Thyroid gland (tissue), 4 donors: ENCODE results near the gene POLR2J3.
"Not testable (repeated sequence)": the region's sequence is repeated elsewhere in the genome, so short reads cannot be mapped to it uniquely, and the experiment has no call there.

Experiments used
- CTCF ChIP-seq, 6 experiments: fragments of 200-600 bp in 3 of 6; fragments of 450-650 bp in 3 of 6; sonication (generic) in 3 of 6; IDR thresholded peaks; one replicate each; pipeline ENCODE4 v1.5.1; 2016 to 2019; ENCODE audit warnings: antibody characterized with exemption in 6 of 6, mild to moderate bottlenecking in 2 of 6, inconsistent platforms in 1 of 6, moderate library complexity in 1 of 6
- POLR2A ChIP-seq, 2 donors: fragments of 450-650 bp; IDR thresholded peaks; one replicate each; pipeline ENCODE4 v1.6.1; 2017; ENCODE audit warnings: antibody characterized with exemption in 2 of 2, mild to moderate bottlenecking in 2 of 2, moderate library complexity in 1 of 2

DNA sequence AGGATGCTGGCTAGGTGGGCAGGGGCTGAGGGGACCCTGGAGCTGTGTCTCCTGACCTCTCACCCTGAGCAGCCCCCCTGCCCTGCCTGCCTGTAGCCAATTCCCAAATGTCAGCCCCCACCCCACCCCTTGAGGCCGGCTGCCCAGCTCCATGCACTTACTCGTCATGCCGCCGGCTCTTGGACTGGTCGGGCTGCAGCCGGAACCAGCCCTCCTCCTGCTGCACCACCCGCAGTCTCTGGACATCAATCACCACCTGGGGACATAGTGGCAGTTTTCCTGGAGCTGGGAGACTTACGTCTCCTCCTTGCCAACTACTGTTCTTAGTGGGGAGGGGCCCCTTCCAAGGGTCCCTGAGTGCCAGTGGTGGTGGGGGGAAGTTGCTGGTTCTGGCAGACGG lies 27.3 kb upstream of the POLR2J3 start:
- TF ChIP-seq CTCF, POLR2A (IDR thresholded peaks at IDR 0.05): not testable (repeated sequence)
